ENCODE results near the gene ZBTB7C. TPM values are rescaled to one million over a fixed set of nuclear protein-coding genes. Genes with fewer than 3 reads are reported as not detected.

ZBTB7C gene
- total and polyA plus RNA-seq, 2 experiments from 2014 or later, result 2.3 to 5.5 TPM

- H3K4me3 ChIP-seq, result no peak overlapping the region
- peaks cover 53% of the 10 kb centered on the region for H3K4me1 ChIP-seq (ENCODE audit: low read depth)
- no peak for TF ChIP-seq CTCF (IDR thresholded peaks at IDR 0.05; ENCODE audit: low read depth, low read length)
- DNase-seq (ENCODE audit: low read depth in 1 of 2, low spot score in 1 of 2), result no peak
- no peaks in the 10 kb centered on the region for H3K27me3 ChIP-seq
- H3K27ac ChIP-seq, result no peak overlapping the region
- no peaks in the 10 kb centered on the region for H3K36me3 ChIP-seq
- no peaks in the 10 kb centered on the region for H3K9me3 ChIP-seq (ENCODE audit: low read depth)
Measured at GRCh38 chr18:48340560-48340959, 68.6 kb downstream of the ZBTB7C start.

- H3K27me3 ChIP-seq, result no peaks in the 10 kb centered on the region
- H3K9me3 ChIP-seq (ENCODE audit: low read depth), result no peaks in the 10 kb centered on the region
- no peak overlapping the region for H3K4me3 ChIP-seq
- TF ChIP-seq CTCF (IDR thresholded peaks at IDR 0.05; ENCODE audit: low read depth, low read length), result no peak
- DNase-seq (ENCODE audit: low read depth in 1 of 2, low spot score in 1 of 2), result no peak
- no peak overlapping the region for H3K27ac ChIP-seq
- H3K36me3 ChIP-seq, result no peaks in the 10 kb centered on the region
- H3K4me1 ChIP-seq (ENCODE audit: low read depth), result peaks cover 44% of the 10 kb centered on the region
Measured at GRCh38 chr18:48339692-48340091, 69.5 kb downstream of the ZBTB7C start.

GRCh38 chr18:48338915-48339314, 70.3 kb downstream of the ZBTB7C start:
- no peak for TF ChIP-seq CTCF (IDR thresholded peaks at IDR 0.05; ENCODE audit: low read depth, low read length)
- Histone ChIP-seq H3K27me3 (no peaks in the 10 kb centered on the region), H3K4me1 (ENCODE audit: low read depth) (peaks cover 38% of the 10 kb centered on the region), H3K9me3 (ENCODE audit: low read depth) (no peaks in the 10 kb centered on the region), H3K27ac (no peak overlapping the region), H3K4me3 (no peak overlapping the region), H3K36me3 (no peaks in the 10 kb centered on the region)
- DNase-seq (ENCODE audit: low read depth in 1 of 2, low spot score in 1 of 2), result no peak

GRCh38 chr18:48337053-48337452, 72.1 kb downstream of the ZBTB7C start:
- TF ChIP-seq CTCF (IDR thresholded peaks at IDR 0.05; ENCODE audit: low read depth, low read length), result no peak
- Histone ChIP-seq H3K27ac (no peak overlapping the region), H3K4me1 (ENCODE audit: low read depth) (peaks cover 30% of the 10 kb centered on the region), H3K27me3 (no peaks in the 10 kb centered on the region), H3K9me3 (ENCODE audit: low read depth) (no peaks in the 10 kb centered on the region), H3K4me3 (no peak overlapping the region), H3K36me3 (no peaks in the 10 kb centered on the region)
- DNase-seq (ENCODE audit: low read depth in 1 of 2, low spot score in 1 of 2), result no peak

- Histone ChIP-seq H3K27me3 (no peaks in the 10 kb centered on the region), H3K36me3 (no peaks in the 10 kb centered on the region), H3K27ac (no peak overlapping the region), H3K4me3 (no peak overlapping the region), H3K4me1 (ENCODE audit: low read depth) (peaks cover 23% of the 10 kb centered on the region), H3K9me3 (ENCODE audit: low read depth) (no peaks in the 10 kb centered on the region)
- TF ChIP-seq CTCF (IDR thresholded peaks at IDR 0.05; ENCODE audit: low read depth, low read length), result peak; percentile 34
- DNase-seq (ENCODE audit: low read depth in 1 of 2, low spot score in 1 of 2), result peak in 1 of 2 donors; percentile 28
Measured at GRCh38 chr18:48336332-48336731, 72.9 kb downstream of the ZBTB7C start.

GRCh38 chr18:48335829-48336228, 73.4 kb downstream of the ZBTB7C start:
- Histone ChIP-seq H3K4me3 (no peak overlapping the region), H3K36me3 (no peaks in the 10 kb centered on the region), H3K27me3 (no peaks in the 10 kb centered on the region), H3K27ac (no peak overlapping the region), H3K9me3 (ENCODE audit: low read depth) (no peaks in the 10 kb centered on the region), H3K4me1 (ENCODE audit: low read depth) (peaks cover 18% of the 10 kb centered on the region)
- no peak for TF ChIP-seq CTCF (IDR thresholded peaks at IDR 0.05; ENCODE audit: low read depth, low read length)
- no peak for DNase-seq (ENCODE audit: low read depth in 1 of 2, low spot score in 1 of 2)

Measured in cardiac muscle cell (in vitro differentiated cells and primary cell).